Fibroblast of skin of left biceps (primary cell): ENCODE measurements around the gene IL4.

Experiments used
- DNase-seq, 2 experiments: peaks; one replicate each; pipeline ENCODE4 v3.0.0-alpha.2; 2013; ENCODE audit warnings: low read depth in 2 of 2

The IL4 gene

GRCh38 chr5:132695956-132696355, 22.2 kb downstream of the IL4 start:
- no peak for DNase-seq

DNA sequence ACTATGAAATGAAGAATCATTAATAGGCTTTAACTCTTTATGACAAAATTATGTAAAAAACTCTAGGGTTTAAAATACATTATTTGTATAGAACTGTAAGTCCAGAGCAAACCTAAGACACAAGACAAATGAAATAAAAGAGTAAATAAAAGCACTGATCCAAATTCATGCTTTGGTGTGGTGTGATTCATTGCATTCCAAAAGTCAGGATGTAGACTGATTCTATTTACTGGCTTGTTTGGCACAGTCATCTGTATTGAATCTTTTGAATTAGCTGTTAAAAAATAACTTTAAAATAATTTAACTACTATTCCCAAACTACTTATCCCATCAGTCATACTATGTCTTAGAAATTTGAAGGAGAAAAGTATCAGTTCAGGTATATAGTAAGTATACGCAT, 31.1 kb downstream of the IL4 start:
- no peak for DNase-seq

- DNase-seq, result no peak
These were observed 34.9 kb downstream of the IL4 start for GRCh38 chr5:132708645-132709044.

GRCh38 chr5:132714456-132715307, 40.9 kb downstream of the IL4 start:
- DNase-seq, result no peak

DNA sequence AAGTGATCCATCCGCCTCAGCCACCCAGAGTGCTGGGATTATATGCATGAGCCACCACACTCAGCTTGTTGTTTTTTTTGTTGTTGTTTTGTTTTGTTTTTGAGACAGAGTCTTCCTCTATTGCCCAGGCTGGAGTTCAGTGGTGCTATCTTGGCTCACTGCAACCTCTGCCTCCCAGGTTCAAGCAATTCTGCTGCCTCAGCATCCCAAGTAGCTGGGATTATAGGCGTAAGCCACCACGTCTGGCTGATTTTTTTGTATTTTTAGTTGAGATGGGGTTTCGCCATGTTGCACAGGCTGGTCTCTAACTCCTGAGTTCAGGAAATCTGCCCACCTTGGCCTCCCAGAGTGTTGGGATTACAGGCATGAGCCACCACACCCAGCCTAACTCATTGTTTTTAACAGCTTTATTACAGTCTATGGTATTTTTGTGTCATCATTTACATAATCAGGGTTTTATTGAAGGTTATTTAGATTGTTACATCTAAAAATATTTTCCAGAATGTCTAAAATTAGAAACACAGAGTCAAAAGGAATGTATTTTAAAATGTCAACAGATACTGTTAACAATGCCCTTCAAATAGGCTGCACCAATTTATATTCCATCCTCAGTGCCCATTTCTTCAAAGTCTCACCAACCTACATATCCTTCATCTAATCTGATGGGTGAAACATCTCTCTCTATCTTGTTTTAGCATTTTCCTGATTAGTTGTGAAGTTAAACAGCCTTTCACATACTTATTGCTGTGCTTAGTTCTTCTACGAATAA, 44.9 kb downstream of the IL4 start:
- no peak for DNase-seq

GRCh38 chr5:132725745-132726144, 52.0 kb downstream of the IL4 start:
- DNase-seq, result no peak

DNA sequence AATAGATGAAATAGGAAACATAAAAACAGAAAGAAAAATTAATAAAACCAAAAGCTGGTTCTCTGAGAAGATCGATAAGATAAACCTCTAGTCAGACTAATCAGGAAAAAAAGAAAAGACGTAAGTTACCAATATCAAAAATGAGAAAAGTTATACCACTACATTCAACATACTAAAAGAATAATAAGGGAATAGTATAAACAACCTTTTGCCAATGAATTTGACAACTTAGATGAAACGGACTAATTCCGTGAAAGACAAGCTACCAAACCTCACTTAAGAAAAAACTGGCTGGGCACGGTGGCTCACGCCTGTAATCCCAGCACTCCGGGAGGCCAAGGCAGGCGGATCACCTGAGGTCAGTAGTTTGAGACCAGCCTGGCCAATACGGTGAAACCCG, 56.1 kb downstream of the IL4 start:
- DNase-seq, result no peak
